Stimulated activated CD8-positive, alpha-beta memory T cell treated with anti-CD3 and anti-CD28 coated beads, Interleukin-4, amount 100 ng/mL, for 48 hours (primary cell): ENCODE measurements around the gene FILIP1L.
"Not testable (repeated sequence)": the region's sequence is repeated elsewhere in the genome, so short reads cannot be mapped to it uniquely, and the experiment has no call there.

Experiments used
- DNase-seq: peaks from one replicate; pipeline ENCODE4 v3.0.0-alpha.2; 2020

The FILIP1L gene

DNA sequence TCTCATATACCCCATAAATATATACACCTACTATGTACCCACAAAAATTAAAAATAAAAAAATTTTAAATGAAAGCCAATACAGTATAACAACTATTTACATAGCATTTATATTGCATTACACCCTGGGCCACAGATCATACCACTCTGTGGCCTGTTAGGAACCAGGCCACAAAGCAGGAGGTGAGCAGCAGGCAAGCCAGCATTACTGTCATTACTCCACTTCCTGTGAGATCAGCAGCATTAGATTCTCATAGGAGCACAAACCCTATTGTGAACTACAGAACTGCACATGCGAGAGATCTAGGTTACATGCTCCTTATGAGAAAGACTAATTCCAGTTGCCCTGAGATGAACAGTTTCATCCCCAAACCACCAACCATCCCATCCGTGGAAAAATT is 17.4 kb downstream of the FILIP1L start:
- no peak for DNase-seq

DNA sequence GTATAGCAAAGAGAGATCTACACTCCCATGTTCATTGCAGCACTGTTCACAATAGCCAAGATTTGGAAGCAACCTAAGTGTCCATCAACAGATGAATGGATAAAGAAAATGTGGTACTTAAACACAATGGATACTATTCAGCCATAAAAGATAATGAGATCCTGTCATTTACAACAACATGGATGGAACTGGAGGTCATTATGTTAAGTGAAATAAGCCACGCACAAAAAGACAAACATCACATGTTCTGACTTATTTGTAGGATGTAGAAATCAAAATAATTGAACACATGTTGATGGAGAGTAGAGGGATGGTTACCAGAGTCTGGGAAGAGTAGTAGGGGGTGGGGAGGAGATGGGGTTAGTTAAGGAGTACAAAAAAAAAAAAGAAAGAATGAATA is 18.0 kb downstream of the FILIP1L start:
- not testable (repeated sequence) for DNase-seq

DNA sequence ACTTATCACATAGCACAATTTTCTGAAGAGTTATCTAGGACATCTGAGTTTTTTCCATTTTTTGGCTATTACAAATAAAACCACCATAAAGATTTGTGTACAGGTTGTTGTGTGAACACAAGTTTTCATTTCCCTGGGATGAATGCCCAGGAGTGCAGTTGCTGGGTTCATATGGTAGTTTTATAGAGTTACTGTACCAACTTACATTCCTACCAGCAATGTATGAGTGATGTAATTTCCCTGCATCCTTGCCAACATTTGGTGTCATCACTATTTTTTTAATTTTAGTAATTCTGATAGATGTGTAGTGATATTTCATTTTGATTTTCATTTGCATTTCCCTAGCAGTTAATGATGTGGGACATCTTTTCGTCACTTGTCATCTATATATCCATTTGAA is 20.5 kb downstream of the FILIP1L start:
- DNase-seq = no peak

DNA sequence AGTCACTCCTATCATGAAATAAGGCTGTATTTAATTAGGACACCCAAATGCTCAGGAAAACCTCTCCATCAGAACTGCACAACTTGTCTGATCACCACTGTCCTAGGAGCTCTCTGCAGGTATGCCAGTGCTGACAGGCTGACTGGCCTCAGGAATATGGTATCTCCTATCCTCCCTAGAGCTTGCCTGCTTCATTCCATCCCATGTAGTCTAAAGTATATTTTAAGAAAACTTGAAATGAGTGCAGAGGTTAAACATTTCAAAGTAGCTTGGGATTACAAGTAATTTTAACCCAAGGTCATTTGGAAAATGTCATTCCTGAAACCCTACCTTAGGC is 23.7 kb downstream of the FILIP1L start:
- DNase-seq = no peak

DNA sequence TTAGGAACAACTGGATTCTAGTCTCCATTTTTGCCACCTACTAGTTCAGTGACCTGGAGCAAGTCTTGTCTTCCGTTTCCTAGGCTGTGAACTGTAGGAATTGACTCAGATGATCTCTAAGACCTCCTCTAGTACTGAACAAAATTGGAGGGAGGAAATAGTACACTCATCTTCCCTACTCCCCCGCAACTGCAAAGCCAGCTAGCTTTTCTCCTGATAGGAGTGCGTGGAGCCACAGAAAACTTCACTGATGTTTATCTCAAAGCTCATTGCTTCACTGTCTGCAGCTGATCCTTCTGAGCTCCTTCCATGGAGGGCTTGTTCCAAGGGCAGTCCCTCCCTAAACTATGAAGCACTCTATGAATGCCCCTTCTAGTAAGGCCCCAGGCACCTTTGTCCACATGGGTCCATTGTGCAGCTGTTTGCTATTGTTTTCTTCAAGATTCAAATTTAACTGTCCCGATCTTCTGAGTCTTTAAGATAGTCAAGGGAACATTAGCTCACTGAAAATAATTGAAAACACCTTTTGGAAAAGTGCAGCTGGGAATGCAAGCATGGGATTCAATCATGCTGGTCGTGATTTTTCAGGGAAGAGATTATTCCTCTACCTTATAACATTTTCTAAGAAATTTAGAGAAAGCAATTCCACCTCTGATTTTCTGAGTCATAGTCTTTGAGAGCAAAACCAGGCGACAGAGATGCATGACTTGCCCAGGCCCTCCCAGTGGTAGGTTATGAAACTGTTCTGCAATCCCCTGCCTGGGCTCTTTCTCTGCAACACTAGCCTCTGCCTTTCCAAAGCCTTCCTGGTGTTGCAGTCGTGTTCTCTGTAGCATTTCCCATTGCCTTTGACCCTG is 24.3 kb downstream of the FILIP1L start:
- DNase-seq = peak; percentile 41

DNA sequence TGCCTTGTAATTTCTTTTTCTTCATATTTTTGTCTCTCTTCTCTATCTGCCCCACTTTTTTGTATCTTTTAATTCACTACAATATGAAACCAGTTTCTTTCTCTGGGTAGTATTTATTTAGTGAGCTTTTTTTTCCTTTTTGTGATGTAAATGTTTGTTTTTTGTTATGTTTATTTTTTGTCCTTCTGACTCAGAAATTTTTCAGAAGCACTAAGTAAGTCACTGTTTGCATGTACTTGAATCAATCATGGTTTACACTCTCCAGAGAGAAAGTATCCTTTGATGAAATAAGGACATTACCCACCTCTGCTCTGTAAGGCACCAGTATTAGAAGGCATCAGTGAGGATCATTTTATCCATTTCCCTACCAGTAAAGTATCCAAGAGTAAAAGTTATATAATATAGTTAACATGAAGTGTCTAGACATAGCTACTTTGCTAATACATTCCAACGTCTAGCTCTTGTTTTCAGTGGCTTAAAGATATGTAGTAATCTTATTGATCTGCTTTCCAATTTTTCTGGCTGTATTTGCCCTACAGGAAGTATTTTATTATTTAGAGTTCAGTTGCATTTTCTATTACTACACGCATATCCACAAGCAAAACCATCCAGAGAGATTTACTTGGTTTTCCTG is 25.4 kb downstream of the FILIP1L start:
- DNase-seq = no peak

DNA sequence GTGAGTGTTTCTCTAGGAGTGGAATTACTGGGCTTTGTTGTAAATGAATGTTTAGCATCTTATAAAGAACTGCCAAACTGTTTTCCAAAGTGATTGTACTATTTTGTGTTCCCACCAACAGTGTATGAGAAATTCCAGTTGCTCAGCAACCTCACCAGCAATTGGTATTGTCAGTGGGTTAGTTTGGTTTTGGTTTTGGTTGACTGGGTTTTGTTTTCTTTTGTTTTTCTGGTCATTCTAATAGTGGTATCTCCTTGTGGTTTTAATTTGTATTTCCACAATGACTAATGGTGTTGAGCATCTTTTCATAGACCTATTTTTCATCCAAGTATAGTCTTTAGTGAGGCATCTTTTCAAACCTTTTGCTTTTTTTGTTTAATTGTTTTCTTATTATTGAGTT is 27.1 kb downstream of the FILIP1L start:
- DNase-seq = no peak

DNA sequence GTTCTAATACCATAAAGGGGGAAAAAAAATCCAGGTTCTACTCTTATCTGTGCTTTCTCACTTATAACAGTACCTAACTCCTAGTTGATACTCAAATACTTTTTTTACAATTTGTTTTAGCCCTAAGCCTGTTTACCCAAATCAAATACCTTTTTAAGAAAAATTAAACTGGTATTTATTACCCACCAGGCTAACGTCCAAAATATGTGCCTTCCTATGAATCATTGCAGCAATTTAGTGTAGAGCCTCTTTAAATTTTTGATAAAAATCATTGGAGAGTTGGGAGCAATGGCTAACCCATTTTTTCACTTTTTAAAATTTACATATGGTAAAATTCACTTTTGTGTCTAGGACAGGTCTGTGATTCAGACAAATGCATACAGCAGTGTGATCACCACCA is 27.9 kb downstream of the FILIP1L start:
- no peak for DNase-seq

DNA sequence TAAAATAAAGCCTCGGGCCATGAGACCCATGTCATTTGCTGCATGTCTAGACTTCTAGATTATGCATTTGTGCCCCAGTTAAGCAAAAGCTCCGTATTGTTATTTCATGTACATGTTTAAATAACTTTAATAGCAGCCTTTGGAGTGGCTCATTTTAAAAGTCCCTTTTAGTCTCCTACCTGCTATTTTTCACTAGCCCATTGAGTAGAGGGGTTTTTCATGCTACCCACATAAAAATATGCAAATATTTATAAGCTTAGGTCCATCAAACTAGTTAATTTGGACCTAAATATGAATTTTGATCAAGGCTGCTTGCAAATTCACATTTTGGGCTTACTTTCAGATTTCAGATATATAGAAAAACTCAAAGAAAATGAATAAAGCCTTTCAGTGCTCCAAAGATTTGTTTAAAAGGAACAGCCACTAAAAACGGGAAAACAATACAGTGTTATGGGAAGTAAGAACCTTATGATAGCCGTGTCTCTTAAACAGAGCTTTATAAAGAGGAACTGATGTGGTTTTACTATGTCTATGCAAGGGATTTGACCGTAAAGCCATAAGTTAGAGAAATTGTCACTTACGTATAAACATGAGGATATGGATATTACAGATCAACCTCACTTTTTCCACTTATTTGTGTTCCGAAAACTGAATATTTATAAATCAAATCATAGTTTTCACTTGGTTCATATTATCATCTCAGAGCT is 30.0 kb downstream of the FILIP1L start:
- no peak for DNase-seq

DNA sequence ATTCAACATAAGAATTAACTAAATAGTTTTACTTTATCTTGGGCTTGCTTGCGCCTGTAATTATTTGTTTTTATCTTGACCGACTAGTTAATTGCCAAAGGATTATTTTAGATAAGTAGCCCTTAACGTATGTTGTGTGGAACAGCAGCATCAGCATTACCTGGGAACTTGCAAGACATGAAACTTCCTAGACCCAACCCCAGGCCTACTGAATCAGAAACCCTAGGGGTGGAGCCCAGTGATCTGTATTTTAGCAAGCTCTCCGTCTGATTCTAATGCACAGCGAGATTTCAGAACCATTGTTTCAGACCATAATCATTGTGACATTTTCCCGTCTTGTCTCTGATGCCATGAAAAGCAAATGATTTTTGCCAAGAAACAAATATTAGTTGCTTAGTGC is 31.1 kb downstream of the FILIP1L start:
- DNase-seq = no peak

DNA sequence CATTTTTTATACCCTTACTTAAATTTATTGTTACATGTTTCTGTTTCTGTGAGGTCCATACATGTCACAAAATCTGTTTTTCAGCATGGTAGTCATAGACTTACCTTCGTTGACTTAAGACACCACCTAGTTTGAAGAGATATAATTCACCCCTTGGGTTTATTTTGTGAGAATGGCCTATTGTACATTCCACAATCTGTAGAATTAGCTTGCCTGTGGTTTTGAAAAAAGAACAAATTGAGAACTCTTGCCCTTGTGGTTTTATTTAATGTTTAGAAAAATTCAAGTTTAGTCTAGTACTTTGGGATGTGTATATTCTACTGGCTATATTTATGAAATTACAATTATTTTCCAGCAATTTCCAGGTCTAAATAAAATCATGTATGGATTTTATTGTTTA is 31.6 kb downstream of the FILIP1L start:
- DNase-seq = no peak

DNA sequence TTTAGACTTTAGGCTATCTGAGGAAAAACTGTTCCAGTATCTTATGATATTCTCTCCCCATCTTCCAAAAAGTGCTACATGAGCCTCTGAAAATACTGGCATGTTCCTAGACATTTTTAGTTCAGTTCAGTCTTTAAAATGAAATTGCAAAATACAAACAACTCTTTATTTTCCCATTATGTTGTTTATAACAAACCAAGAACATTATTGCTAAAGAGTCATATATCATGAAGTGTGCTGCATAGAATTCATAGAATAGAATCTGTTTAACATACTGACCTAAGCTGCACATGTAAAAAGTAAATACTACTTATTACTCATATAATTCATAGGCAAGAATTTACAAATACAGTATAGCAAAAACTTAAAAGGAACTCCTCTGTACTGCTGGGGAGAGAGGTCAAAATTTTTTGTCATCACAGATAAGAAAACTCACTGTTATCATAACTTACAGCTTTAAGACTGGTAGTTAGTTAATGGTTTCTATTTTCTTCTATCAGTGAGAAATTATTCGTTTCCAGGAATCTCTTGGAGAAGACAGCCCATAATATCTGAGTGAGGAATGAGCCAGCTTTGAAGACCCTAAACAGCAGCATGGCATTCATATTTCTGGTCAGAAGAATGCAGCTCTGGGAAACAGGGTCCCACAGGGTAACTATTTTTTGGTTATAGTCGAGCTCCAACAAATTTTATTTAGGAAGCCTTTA is 32.2 kb downstream of the FILIP1L start:
- DNase-seq = no peak

DNA sequence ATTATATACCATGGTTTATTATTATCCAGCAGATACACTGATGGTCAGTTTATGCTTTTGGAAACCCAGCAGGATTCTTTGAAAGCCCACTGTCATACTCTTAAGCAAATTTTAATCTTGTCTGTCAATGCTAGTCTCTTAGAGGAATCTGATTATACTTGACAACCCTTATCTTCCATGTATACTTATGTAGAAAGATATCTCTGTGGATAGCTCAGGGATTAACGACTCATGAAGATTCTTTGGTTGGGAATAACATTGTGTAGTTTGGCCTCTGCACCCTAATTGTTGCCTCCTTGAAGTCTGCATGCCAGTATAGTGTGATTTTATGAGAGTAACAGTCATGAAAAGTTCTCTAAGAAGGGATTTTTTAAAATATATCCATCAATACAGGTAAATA is 33.0 kb downstream of the FILIP1L start:
- no peak for DNase-seq

DNA sequence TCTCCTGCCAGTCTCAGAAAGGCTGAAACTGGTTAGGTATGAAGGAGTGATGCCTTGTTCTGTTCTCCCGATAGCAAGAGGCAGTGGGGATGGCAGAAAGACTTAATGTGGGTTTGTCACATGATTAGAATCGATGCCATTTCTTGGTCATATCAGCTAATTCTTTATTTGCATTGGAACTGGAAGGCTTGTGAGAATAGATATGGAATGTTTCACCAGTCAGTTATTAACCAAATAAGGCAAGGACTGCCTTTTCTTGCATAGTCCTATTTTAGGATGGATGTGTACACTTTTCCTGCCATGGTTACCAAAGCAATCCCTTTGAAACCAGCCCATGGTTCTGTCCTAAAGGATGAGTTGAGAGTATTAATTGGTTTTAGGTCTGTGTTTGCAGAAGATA is 33.7 kb downstream of the FILIP1L start:
- DNase-seq = no peak

DNA sequence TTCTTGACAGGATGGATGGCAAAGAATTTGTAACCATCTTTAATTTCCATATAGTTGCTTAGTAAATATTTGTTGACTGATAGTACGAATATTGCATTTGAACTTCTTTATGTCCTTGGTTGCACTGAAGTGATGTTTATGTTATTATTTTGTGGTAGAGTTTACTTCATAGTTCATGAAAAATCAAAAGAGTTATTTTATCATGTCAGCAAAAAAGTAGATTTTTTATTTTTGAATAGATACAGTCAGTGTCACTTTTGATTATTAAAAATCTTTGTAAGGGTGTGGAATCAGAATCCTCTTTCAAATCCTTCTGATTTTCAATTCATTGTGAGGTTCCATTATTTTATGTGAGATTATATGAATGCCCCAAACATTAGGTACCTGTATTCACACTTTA is 35.0 kb downstream of the FILIP1L start:
- no peak for DNase-seq

DNA sequence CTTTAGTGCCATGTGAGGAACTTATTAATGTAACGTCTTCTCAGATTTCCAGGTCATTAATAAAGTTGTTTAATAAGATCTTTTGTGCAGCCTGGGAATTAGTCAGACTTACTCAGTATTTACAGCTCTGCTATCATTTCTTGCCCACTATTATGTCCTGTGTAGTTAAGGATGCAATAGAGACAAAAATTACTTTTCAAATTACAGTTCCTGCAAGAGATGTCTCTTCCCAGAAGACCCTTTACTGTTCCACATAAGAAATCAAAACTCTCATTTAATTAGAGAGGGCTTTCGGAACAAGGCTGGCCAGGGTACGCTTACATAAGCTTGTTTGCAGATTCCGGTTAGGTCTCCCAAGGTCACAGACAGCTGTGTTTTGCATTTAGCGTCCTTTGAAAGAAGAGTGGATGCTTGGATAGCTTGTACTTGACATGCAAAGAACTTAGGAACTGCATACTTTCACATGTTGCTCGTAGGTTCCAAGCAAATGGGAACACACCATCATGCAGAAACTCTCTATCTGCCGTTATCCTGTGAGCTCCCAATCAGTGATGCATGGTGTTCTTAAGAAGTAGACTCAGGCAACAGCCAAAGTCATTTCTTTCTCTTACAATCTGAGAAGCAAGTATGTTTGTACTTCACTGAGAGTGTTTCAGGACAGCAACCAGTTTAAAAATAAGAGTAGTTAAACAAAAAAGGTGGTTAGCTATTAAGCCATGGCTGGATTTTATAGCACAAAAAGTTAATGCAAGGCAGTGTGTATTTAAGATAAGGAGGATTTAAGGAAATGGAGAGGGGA is 37.4 kb downstream of the FILIP1L start:
- DNase-seq = no peak

DNA sequence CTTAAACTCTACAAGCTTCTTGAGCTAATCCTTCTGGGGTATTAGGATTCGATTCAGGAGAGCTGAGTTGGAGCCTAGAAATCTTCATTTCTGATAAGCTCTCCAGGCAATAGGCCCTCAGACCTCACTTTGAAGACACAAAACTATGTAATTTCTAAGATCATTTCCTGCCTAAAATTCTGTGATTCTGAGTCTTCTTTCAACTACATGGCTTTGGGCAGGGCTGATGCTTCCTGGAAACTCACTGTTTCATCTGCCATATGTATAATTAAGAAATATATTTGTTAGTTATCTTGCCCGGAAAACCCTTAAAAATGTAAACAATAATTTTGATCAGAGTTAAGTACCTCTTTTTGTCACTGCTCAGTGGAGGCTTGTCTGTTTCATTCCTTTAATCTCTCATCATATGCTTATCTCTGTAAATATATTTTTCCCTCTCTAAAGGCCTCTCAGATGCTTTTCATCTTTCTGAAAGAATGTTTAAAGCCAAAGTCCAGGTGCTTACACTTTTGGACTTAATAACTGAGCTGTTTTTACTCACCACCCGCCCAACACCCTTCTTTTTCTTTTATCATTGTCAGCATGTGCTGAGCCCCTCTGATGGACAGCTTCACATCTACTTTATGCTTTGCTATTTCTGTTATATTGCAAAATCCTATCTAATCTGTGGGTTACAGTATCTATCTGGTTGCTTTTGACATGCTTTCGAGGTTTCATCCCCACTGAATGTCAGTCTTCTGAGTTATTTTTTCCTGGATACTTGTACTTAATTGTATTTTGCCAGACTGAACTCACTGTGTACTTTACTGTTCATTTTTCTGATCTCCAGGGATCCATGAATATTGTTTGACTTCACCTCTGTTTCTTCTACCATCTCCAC is 38.2 kb downstream of the FILIP1L start:
- DNase-seq = no peak

DNA sequence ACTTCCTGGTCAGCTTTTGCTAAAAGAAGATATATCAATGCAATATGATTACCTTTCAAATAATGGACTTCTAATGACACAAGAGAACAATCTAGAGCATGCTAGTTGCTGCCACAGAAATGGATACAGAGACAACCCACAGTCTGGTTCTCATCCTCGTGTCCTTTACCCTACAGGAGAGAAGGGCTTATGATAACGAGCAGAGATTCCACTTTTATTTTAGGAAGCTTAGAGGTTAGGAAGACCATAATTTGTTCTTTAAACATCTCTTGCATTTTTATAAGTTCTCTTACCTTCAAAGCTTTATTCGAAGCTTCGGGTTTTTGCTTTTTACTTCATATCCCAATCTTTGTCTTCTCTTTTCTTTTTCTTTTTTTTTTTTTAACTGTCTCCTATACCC is 39.1 kb downstream of the FILIP1L start:
- no peak for DNase-seq

DNA sequence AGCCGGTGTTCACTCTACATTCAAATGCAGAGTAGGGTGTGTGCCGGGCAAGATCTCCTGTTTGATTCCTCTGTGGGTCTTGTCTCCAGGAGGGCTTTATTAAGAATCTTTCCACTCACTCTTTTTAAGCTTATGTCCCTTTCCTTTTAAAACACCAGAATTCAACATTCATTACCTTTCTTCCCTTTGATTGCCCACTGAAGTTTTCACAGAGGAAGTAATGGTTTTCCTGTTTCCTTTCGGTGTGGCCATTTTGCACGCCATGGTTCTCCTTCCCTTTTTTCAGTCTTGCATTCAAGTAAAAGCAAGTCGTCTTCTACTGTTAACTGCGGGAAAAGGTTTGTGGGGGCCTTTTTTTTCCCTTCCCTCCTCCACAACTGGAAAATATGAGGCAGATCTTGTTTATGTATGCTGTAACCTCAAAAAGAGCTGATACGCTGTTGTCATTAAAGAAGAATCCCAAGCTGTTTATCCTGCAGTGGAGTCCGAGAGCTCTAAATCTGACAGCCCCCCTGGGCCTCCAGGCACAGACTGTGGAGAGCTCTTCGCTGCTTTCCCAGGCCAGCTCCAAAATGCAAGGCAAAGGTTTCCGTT is 40.5 kb downstream of the FILIP1L start:
- DNase-seq = no peak

DNA sequence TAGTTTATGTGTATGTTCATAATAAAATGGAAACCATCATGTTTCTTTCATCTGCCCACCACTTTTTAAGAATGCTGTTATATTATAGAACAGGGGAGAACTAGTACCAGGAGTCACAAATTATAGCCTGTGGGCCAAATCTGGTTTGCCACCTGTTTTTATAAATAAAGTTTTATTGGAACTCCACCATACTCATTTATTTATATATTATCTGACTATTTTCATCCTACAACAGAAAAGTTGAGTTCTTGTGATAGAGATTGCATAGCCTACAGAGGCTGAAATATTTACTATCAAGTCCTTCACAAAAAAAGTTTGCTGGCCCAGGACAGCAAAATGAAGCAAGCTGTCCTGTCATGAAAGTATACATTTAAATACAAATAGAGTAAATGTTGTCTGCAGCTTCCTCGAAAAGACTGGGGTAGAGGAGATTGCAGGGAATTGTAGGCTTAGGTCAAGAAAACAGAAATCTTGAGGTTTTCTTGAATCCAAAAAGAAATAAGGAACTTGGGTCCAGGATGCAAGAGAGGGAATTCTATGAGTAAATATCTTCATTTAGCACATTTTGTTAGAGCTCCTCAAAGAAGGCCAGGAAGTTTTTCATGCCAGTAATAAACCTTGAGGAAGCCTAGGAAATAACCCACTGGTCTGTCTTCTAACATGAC is 41.1 kb downstream of the FILIP1L start:
- no peak for DNase-seq
